SU-DHL-6 (cell line): ENCODE measurements around the gene WWC1.

Source experiments
- H2AFZ ChIP-seq: fragments of 200-600 bp; sonication (generic); 2 replicates; pipeline ENCODE4 v1.6.1; 2014; ENCODE audit warnings: low read depth, mild to moderate bottlenecking, moderate library complexity, mixed read lengths, antibody characterized with exemption, low read length; ENCODE audit not compliant: severe bottlenecking
- H3F3A ChIP-seq: fragments of 200-600 bp; shearing (Covaris generic); 2 replicates; pipeline ENCODE4 v1.6.0; 2016; ENCODE audit warnings: antibody characterized with exemption, mild to moderate bottlenecking; ENCODE audit not compliant: insufficient read depth
- H3K27ac ChIP-seq: fragments of 200-600 bp; sonication (generic); 2 replicates; pipeline ENCODE4 v1.5.1; 2016; ENCODE audit warnings: low read depth, mild to moderate bottlenecking, low read length, moderate library complexity, mixed read lengths
- H3K27me3 ChIP-seq: fragments of 200-600 bp; sonication (generic), shearing (Covaris generic); 2 replicates; pipeline ENCODE4 v1.6.0; 2014; ENCODE audit warnings: mild to moderate bottlenecking, low read length
- H3K36me3 ChIP-seq: fragments of 200-600 bp; sonication (generic); 2 replicates; pipeline ENCODE4 v1.6.1; 2014; ENCODE audit warnings: mild to moderate bottlenecking, low read length, mixed read lengths
- H3K4me2 ChIP-seq: fragments of 300-600, 200-600 bp; shearing (Covaris generic), sonication (generic); 2 replicates; pipeline ENCODE4 v1.6.0; 2014; ENCODE audit warnings: low read length, low read depth, mild to moderate bottlenecking; ENCODE audit not compliant: poor library complexity, severe bottlenecking
- H3K4me3 ChIP-seq: fragments of 200-600 bp; sonication (generic); 2 replicates; pipeline ENCODE4 v1.5.1; 2014; ENCODE audit warnings: antibody characterized with exemption, low read length, mild to moderate bottlenecking, mixed read lengths; ENCODE audit not compliant: insufficient read depth, poor library complexity, severe bottlenecking
- H3K79me2 ChIP-seq: fragments of 200-600 bp; sonication (generic); 2 replicates; pipeline ENCODE4 v1.6.1; 2014; ENCODE audit warnings: mild to moderate bottlenecking, low read length, moderate library complexity; ENCODE audit not compliant: insufficient read depth
- H3K9ac ChIP-seq: fragments of 200-600 bp; sonication (generic); 2 replicates; pipeline ENCODE4 v1.7.0; 2014; ENCODE audit warnings: mild to moderate bottlenecking, low read length
- H3K9me2 ChIP-seq: fragments of 200-600 bp; sonication (generic); replicated peaks from 2 replicates; pipeline ENCODE4 v1.6.1; 2014; ENCODE audit warnings: low read length; ENCODE audit not compliant: insufficient read depth
- H3K9me3 ChIP-seq: fragments of 200-600 bp; sonication (generic); 2 replicates; pipeline ENCODE4 v1.6.1; 2014; ENCODE audit warnings: low read length, mixed read lengths; ENCODE audit not compliant: insufficient read depth
- H4K20me1 ChIP-seq: fragments of 200-600 bp; sonication (generic); 2 replicates; pipeline ENCODE4 v1.6.1; 2014; ENCODE audit warnings: low read depth, mild to moderate bottlenecking, antibody characterized with exemption, low read length, moderate library complexity, mixed read lengths
- EZH2phosphoT487 ChIP-seq: fragments of 200-600 bp; sonication (generic), shearing (Covaris generic); conservative IDR thresholded peaks from 2 replicates; pipeline ENCODE4 v1.6.1; 2018; ENCODE audit warnings: mild to moderate bottlenecking, antibody characterized with exemption, low read length, moderate library complexity, mixed read lengths
- TF ChIP-seq, protein P1 (sequence below): fragments of 200-600 bp; sonication (generic); IDR thresholded peaks from one replicate; pipeline ENCODE4 v1.5.1; 2017; ENCODE audit warnings: antibody characterized with exemption, mild to moderate bottlenecking, low read length, moderate library complexity; ENCODE audit not compliant: insufficient read depth, poor library complexity, severe bottlenecking

Gene WWC1

DNA sequence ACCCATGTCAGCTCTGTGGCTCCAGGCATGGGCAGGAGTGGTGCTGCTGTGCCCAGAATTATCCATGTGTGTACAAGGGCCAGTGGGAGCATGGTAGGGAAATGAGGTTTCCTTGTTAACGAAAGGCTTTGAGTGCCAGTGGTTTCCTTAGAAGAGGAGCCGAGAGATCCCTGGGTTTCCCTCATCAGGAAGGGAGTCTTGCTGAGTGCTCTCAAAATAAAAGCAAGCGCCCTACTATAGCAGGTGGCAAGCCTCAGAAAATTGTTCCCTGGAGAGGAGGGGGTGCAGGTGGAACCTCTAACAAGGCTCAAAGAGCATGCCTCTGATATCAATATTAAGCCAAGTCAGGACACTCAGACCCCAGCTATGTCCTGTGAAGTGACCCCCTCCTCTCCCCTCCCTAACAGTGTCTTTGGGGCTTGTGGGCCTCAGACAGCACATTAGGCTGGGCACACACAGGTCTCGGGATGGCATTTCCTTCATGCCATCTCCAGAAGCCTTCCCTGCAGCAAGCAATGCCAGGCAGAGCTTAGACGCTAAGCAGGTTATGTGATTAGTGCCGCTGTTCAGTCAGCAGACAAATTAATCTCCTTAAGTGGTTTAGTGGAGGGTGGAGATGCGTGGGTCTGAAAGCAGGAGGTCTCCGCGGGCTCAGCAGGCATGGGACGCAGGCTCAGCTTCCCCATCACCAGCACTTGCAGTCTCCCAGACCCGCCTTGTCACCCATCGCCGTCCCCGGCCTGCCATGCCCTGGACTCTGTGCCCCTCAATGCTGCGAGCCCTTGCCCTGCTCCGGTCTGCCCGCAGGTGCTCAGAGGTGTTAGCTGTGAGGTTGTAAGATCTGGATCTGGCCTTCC lies 134.8 kb downstream of the WWC1 start:
- no peaks in the 10 kb centered on the region for H3K9me3 ChIP-seq
- H3F3A ChIP-seq: no peaks in the 10 kb centered on the region
- H4K20me1 ChIP-seq: no peaks in the 10 kb centered on the region
- no peaks in the 10 kb centered on the region for H3K36me3 ChIP-seq
- H3K9ac ChIP-seq: no peak overlapping the region
- no peak overlapping the region for H3K4me3 ChIP-seq
- H3K4me2 ChIP-seq: no peak overlapping the region
- H3K27me3 ChIP-seq: no peaks in the 10 kb centered on the region
- H3K9me2 ChIP-seq: no peaks in the 10 kb centered on the region
- H2AFZ ChIP-seq: no peak overlapping the region
- no peaks in the 10 kb centered on the region for H3K79me2 ChIP-seq
- no peak for TF ChIP-seq EZH2phosphoT487
- TF ChIP-seq, protein P1, sequence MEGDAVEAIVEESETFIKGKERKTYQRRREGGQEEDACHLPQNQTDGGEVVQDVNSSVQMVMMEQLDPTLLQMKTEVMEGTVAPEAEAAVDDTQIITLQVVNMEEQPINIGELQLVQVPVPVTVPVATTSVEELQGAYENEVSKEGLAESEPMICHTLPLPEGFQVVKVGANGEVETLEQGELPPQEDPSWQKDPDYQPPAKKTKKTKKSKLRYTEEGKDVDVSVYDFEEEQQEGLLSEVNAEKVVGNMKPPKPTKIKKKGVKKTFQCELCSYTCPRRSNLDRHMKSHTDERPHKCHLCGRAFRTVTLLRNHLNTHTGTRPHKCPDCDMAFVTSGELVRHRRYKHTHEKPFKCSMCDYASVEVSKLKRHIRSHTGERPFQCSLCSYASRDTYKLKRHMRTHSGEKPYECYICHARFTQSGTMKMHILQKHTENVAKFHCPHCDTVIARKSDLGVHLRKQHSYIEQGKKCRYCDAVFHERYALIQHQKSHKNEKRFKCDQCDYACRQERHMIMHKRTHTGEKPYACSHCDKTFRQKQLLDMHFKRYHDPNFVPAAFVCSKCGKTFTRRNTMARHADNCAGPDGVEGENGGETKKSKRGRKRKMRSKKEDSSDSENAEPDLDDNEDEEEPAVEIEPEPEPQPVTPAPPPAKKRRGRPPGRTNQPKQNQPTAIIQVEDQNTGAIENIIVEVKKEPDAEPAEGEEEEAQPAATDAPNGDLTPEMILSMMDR: no peak
- no peak overlapping the region for H3K27ac ChIP-seq

DNA sequence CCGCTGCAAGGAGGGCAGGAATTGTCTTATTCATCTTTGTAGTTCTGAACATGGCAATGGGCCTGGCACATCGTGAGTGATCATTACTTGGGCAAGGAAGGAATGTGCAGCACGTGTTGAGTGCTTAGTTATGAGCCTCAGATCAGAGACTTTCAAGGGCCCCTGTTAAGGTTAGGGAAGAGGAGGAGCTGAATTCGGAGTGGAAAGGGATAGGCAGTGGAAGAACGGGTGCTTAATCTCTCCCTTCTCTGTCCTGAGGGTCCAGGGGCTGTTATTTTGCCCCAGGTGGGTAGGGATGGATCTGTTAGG lies 135.4 kb downstream of the WWC1 start:
- Histone ChIP-seq H3K36me3 (no peaks in the 10 kb centered on the region), H3F3A (no peaks in the 10 kb centered on the region), H3K9me3 (no peaks in the 10 kb centered on the region), H3K4me3 (no peak overlapping the region), H3K79me2 (no peaks in the 10 kb centered on the region), H2AFZ (no peak overlapping the region), H3K27ac (no peak overlapping the region), H3K9me2 (no peaks in the 10 kb centered on the region), H4K20me1 (no peaks in the 10 kb centered on the region), H3K27me3 (no peaks in the 10 kb centered on the region), H3K4me2 (no peak overlapping the region), H3K9ac (no peak overlapping the region)
- TF ChIP-seq EZH2phosphoT487: no peak
- TF ChIP-seq, protein P1: no peak

- TF ChIP-seq, protein P1: no peak
- TF ChIP-seq EZH2phosphoT487: no peak
- Histone ChIP-seq H3K9me3 (no peaks in the 10 kb centered on the region), H4K20me1 (no peaks in the 10 kb centered on the region), H3K79me2 (no peaks in the 10 kb centered on the region), H3K9ac (no peak overlapping the region), H3K9me2 (no peaks in the 10 kb centered on the region), H3K36me3 (no peaks in the 10 kb centered on the region), H3K4me2 (no peak overlapping the region), H3K27ac (no peak overlapping the region), H3K27me3 (no peaks in the 10 kb centered on the region), H3K4me3 (no peak overlapping the region), H2AFZ (no peak overlapping the region), H3F3A (no peaks in the 10 kb centered on the region)
Observed at GRCh38 chr5:168427224-168427623, 135.8 kb downstream of the WWC1 start.
